GM18508 (cell line): ENCODE results near the gene RGS6.

Experiments used
- ATAC-seq: cut with Tn5 transposase; IDR thresholded peaks from one replicate; pipeline ENCODE4 v1.9.1; 2021; ENCODE audit warnings: moderate number of reproducible peaks; ENCODE audit not compliant: insufficient read depth, unreplicated experiment

Gene RGS6

GRCh38 chr14:72366619-72367018 lies 434.4 kb downstream of the RGS6 start:
- no peak for ATAC-seq

- no peak for ATAC-seq
Observed at GRCh38 chr14:72369106-72369505, 436.9 kb downstream of the RGS6 start.

GRCh38 chr14:72377016-72377415 lies 444.8 kb downstream of the RGS6 start:
- ATAC-seq = no peak

DNA sequence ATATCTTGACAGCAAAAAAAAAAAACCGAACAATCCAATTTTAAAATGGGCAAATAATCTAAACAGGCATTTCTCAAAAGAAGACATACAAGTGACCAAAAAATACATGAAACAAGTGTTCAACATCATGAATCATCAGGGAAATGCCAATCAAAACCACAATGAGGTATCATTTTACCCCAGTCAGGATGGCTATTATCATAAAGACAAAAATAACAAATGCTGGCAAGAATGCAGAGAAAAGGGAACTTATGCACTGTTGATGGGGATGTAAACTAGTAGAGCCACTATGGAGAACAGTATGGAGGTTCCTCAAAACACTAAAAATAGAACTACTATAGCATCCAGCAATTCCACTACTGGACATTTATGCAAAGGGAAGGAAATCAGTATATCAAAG lies 448.2 kb downstream of the RGS6 start:
- ATAC-seq = no peak

- no peak for ATAC-seq
Observed at GRCh38 chr14:72383865-72384264, 451.6 kb downstream of the RGS6 start.

- no peak for ATAC-seq
Observed at GRCh38 chr14:72387726-72388125, 455.5 kb downstream of the RGS6 start.

GRCh38 chr14:72389200-72389599 lies 457.0 kb downstream of the RGS6 start:
- no peak for ATAC-seq

GRCh38 chr14:72401101-72401625 lies 468.9 kb downstream of the RGS6 start:
- no peak for ATAC-seq

GRCh38 chr14:72401632-72402376 lies 469.6 kb downstream of the RGS6 start:
- no peak for ATAC-seq

DNA sequence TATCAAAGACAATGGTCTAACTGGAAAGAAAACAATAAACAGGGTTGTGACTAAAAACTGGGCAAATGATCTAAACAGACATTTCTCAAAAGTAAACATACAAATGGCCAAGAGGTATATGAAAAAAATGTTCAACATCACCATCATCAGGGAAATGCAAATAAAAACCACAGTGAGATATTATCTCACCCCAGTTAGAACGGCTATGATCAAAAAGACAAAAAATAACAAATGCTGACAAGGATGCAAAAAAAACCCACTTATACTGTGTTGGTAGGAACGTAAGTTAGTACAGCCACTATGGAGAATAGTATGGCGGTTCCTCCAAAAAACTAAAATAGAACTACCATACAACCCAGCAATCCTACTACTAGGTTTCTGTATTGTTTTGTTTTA lies 470.1 kb downstream of the RGS6 start:
- no peak for ATAC-seq

GRCh38 chr14:72404106-72404774 lies 472.0 kb downstream of the RGS6 start:
- no peak for ATAC-seq

GRCh38 chr14:72404998-72405397 lies 472.8 kb downstream of the RGS6 start:
- ATAC-seq = no peak

DNA sequence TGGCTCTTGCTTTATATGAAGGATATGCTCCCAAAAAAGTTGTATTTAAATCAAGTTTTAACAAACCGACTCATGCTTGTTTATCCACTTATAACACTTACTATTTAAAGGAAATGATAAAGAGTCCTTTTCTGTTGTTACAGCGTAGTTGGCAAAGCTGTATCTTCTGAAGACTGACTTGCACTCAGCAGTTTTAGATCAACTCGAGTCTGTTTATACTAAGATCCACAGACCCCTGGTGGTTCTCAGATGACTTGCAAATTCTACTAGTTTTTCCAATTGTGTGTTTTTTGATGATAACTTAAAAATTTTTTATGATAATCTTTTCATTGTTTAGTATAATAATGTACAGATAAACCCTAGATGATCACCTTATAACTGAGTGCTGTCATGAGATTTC lies 475.8 kb downstream of the RGS6 start:
- no peak for ATAC-seq

GRCh38 chr14:72409047-72409446 lies 476.8 kb downstream of the RGS6 start:
- no peak for ATAC-seq

- no peak for ATAC-seq
Observed at GRCh38 chr14:72416081-72416849, 484.0 kb downstream of the RGS6 start.

- ATAC-seq = no peak
Observed at GRCh38 chr14:72416892-72417291, 484.7 kb downstream of the RGS6 start.

- ATAC-seq = no peak
Observed at GRCh38 chr14:72418806-72419205, 486.6 kb downstream of the RGS6 start.

- ATAC-seq = no peak
Observed at GRCh38 chr14:72419226-72419775, 487.1 kb downstream of the RGS6 start.

GRCh38 chr14:72420749-72421474 lies 488.7 kb downstream of the RGS6 start:
- no peak for ATAC-seq

- ATAC-seq = no peak
Observed at GRCh38 chr14:72423957-72424356, 491.7 kb downstream of the RGS6 start.
